HepG2 (cell line): ENCODE results near the gene PPP1CB. TPM values are rescaled to one million over a fixed set of nuclear protein-coding genes. Genes with fewer than 3 reads are reported as not detected.
A peak's percentile ranks its signal among the peaks of the same experiment; 100 is the strongest.

ENCODE experiments used
- CBX2 ChIP-seq, 2 experiments: fragments of 200-600 bp in 1 of 2; sonication (generic); formaldehyde crosslinking in 1 of 2; IDR thresholded peaks; 2 replicates each; pipeline versions ENCODE4 v1.7.0 to v1.8.1; 2018 to 2022; ENCODE audit warnings: low read depth in 2 of 2, low read length in 1 of 2, mild to moderate bottlenecking in 1 of 2, missing genetic modification reagents in 1 of 2
- FOSL2 ChIP-seq: sonication (generic); formaldehyde crosslinking; IDR thresholded peaks from 2 replicates; pipeline ENCODE4 v1.4.0; 2020; ENCODE audit warnings: missing genetic modification reagents
- FOXM1 ChIP-seq: sonication (generic); formaldehyde crosslinking; IDR thresholded peaks from 2 replicates; pipeline ENCODE4 v1.5.0; 2020; ENCODE audit warnings: missing genetic modification reagents
- HDAC6 ChIP-seq: fragments of 200-600 bp; sonication (generic); IDR thresholded peaks from 2 replicates; pipeline ENCODE4 v1.7.0; 2017; ENCODE audit warnings: mild to moderate bottlenecking, antibody characterized with exemption, low read length, low read depth
- HIC2 ChIP-seq: sonication (generic); formaldehyde crosslinking; IDR thresholded peaks from 2 replicates; pipeline ENCODE4 v1.9.0; 2022; ENCODE audit warnings: low read depth, missing genetic modification reagents
- HINFP ChIP-seq: sonication (generic); formaldehyde crosslinking; IDR thresholded peaks from 2 replicates; pipeline ENCODE4 v1.4.0; 2020; ENCODE audit warnings: low read depth, mild to moderate bottlenecking, missing genetic modification reagents
- MBNL3 ChIP-seq: fragments of 250-450 bp; sonication (Bioruptor Pico); conservative IDR thresholded peaks from 2 replicates; pipeline ENCODE4 v1.8.0; 2022; ENCODE audit warnings: mild to moderate bottlenecking, inconsistent platforms
- MEF2D ChIP-seq: sonication (generic); formaldehyde crosslinking; IDR thresholded peaks from 2 replicates; pipeline ENCODE4 v1.5.1; 2020; ENCODE audit warnings: mild to moderate bottlenecking, missing genetic modification reagents
- PATZ1 ChIP-seq: sonication (generic); formaldehyde crosslinking; IDR thresholded peaks from 2 replicates; pipeline ENCODE4 v1.4.0; 2020; ENCODE audit warnings: missing genetic modification reagents
- SNAI1 ChIP-seq: sonication (generic); formaldehyde crosslinking; IDR thresholded peaks from 2 replicates; pipeline ENCODE4 v1.5.0; 2020; ENCODE audit warnings: mild to moderate bottlenecking, missing genetic modification reagents, borderline replicate concordance
- ZFP62 ChIP-seq: sonication (generic); formaldehyde crosslinking; IDR thresholded peaks from 2 replicates; pipeline ENCODE4 v1.4.0; 2020; ENCODE audit warnings: missing genetic modification reagents
- ZKSCAN8 ChIP-seq: IDR thresholded peaks from 2 replicates; pipeline ENCODE4 v1.6.1; 2016; ENCODE audit warnings: borderline replicate concordance, missing genetic modification reagents, missing compliant biosample characterization
- ZNF101 ChIP-seq: sonication (generic); formaldehyde crosslinking; IDR thresholded peaks from 2 replicates; pipeline ENCODE4 v1.4.0; 2020; ENCODE audit warnings: mild to moderate bottlenecking, low read depth, missing genetic modification reagents, borderline replicate concordance
- ZNF17 ChIP-seq: sonication (generic); formaldehyde crosslinking; IDR thresholded peaks from 2 replicates; pipeline ENCODE4 v1.5.0; 2020; ENCODE audit warnings: mild to moderate bottlenecking, missing genetic modification reagents
- ZNF230 ChIP-seq: sonication (generic); formaldehyde crosslinking; IDR thresholded peaks from 2 replicates; pipeline ENCODE4 v1.4.0; 2020; ENCODE audit warnings: mild to moderate bottlenecking, missing genetic modification reagents
- ZNF512B ChIP-seq: sonication (generic); formaldehyde crosslinking; IDR thresholded peaks from 2 replicates; pipeline ENCODE4 v1.5.1; 2020; ENCODE audit warnings: missing genetic modification reagents, mild to moderate bottlenecking, borderline replicate concordance
- ZNF629 ChIP-seq: sonication (generic); formaldehyde crosslinking; conservative IDR thresholded peaks from 2 replicates; pipeline ENCODE4 v1.5.0; 2020; ENCODE audit warnings: missing genetic modification reagents
- ZNF703 ChIP-seq: sonication (generic); formaldehyde crosslinking; IDR thresholded peaks from 2 replicates; pipeline ENCODE4 v1.5.1; 2020; ENCODE audit warnings: missing genetic modification reagents, mild to moderate bottlenecking, moderate library complexity, borderline replicate concordance
- ZNF768 ChIP-seq: sonication (generic); formaldehyde crosslinking; IDR thresholded peaks from 2 replicates; pipeline ENCODE4 v1.4.0; 2020; ENCODE audit warnings: missing genetic modification reagents
- polyA plus RNA-seq, 8 experiments: library from polyadenylated mRNA; depleted of rRNA in 3 of 8; stranded (reverse) in 7 of 8; unstranded in 1 of 8; fragments of >200 nt; fragmentation: Illumina TruSeq in 4 of 8; extraction: Trizol in 4 of 8; gene quantifications; 2 replicates each; pipeline versions ENCODE4 v1.2.1 to v1.2.3, GENCODE V29; 2011 to 2016; ENCODE audit warnings: low read depth in 4 of 8, missing spikeins in 1 of 8, mixed read lengths in 1 of 8; ENCODE audit not compliant: insufficient read depth in 1 of 8
- total RNA-seq, 5 experiments: library from RNA; depleted of rRNA; stranded (reverse); fragments of >200 nt; fragmentation: Illumina TruSeq; extraction: Trizol; gene quantifications; 2 replicates each; pipeline ENCODE4 v1.2.3, GENCODE V29; 2016; ENCODE audit warnings: low read depth in 1 of 5

PPP1CB gene
- total and polyA plus RNA-seq, 2 of the 13 experiments (the other 11 are each of a cell fraction or from before 2014, with no cell fraction given) = 46.9 to 109 TPM

GRCh38 chr2:28751252-28751955, at the start of gene PPP1CB (continued):
- no peak for TF ChIP-seq HDAC6
- TF ChIP-seq MEF2D (CRISPR knock-in tag) = peak; percentile 14; the same call in 1 of the 2 replicates
- TF ChIP-seq SNAI1 (CRISPR knock-in tag) = peak; percentile 85; the same call in 1 of the 2 replicates
- no peak for TF ChIP-seq HIC2
- TF ChIP-seq ZNF512B (CRISPR knock-in tag) = peak; percentile 84; the same call in 1 of the 2 replicates
- peak; percentile 79 for TF ChIP-seq ZNF230 (CRISPR knock-in tag)
- no peak; the same call in 1 of the 2 replicates for TF ChIP-seq ZKSCAN8 (CRISPR knock-in tag)
- no peak for TF ChIP-seq ZFP62
- peak; percentile 24; the same call in 1 of the 2 replicates for TF ChIP-seq FOSL2 (CRISPR knock-in tag)
- no peak for TF ChIP-seq ZNF17 (CRISPR knock-in tag)
- TF ChIP-seq PATZ1 (CRISPR knock-in tag) = peak; percentile 59
- TF ChIP-seq ZNF703 (CRISPR knock-in tag) = peak; percentile 86; the same call in 1 of the 2 replicates
- peak; percentile 70; the same call in 1 of the 2 replicates for TF ChIP-seq ZNF768 (CRISPR knock-in tag)
- no peak; the same call in 1 of the 2 replicates for TF ChIP-seq ZNF629
- TF ChIP-seq FOXM1 (CRISPR knock-in tag) = no peak
- no peak for TF ChIP-seq MBNL3 (CRISPR knock-in tag)
- no peak for TF ChIP-seq ZNF101 (CRISPR knock-in tag)
- no peak; the same call in 1 of the 2 replicates for TF ChIP-seq HINFP (CRISPR knock-in tag)
- no peak for TF ChIP-seq CBX2 (IDR thresholded peaks at IDR 0.05; ENCODE audit: low read depth, low read length)
- no peak; the same call in 1 of the 2 replicates for TF ChIP-seq CBX2 (CRISPR knock-in tag; IDR thresholded peaks at IDR 0.05; ENCODE audit: low read depth)
